A549 (cell line): ENCODE data around the gene HAUS5. TPM values are rescaled to one million over a fixed set of nuclear protein-coding genes. Genes with fewer than 3 reads are reported as not detected.

Experiments
- BHLHE40 ChIP-seq: IDR thresholded peaks from 2 replicates; pipeline ENCODE4 v1.6.1; 2012; ENCODE audit warnings: low read depth, low read length, inconsistent platforms
- EP300 ChIP-seq, 2 experiments: fragments of >200 bp; sonication (Bioruptor Twin); formaldehyde crosslinking; IDR thresholded peaks; 2 replicates in 1 of 2; 3 replicates in 1 of 2; pipeline ENCODE4 v1.6.1; 2016 to 2017
- FOSL2 ChIP-seq, 2 experiments: fragments of 450-650 bp in 1 of 2; fragments of >200 bp in 1 of 2; sonication (Bioruptor Twin) in 1 of 2; formaldehyde crosslinking; IDR thresholded peaks; 2 replicates each; pipeline versions ENCODE4 v1.5.0 to v1.6.1; 2016 to 2020; ENCODE audit warnings: mild to moderate bottlenecking in 1 of 2, moderate library complexity in 1 of 2
- HDAC2 ChIP-seq: fragments of 200-600 bp; sonication (generic); IDR thresholded peaks from 2 replicates; pipeline ENCODE4 v1.6.1; 2016
- HOXB13 ChIP-seq: fragments of 250-450 bp; sonication (Bioruptor Pico); IDR thresholded peaks from 2 replicates; pipeline ENCODE4 v1.5.0; 2020; ENCODE audit warnings: low read depth, mild to moderate bottlenecking, moderate library complexity
- HOXB5 ChIP-seq: fragments of 250-450 bp; sonication (Bioruptor Pico); IDR thresholded peaks from 2 replicates; pipeline ENCODE4 v1.5.0; 2020; ENCODE audit warnings: mild to moderate bottlenecking, moderate library complexity
- JUN ChIP-seq, 2 experiments: fragments of >200 bp; sonication (Bioruptor Twin); formaldehyde crosslinking; IDR thresholded peaks; 2 replicates in 1 of 2; 3 replicates in 1 of 2; pipeline ENCODE4 v1.6.1; 2016 to 2017
- MAZ ChIP-seq: fragments of 150-350 bp; IDR thresholded peaks from 2 replicates; pipeline ENCODE4 v1.6.1; 2014; ENCODE audit warnings: antibody characterized with exemption, low read depth, low read length, borderline replicate concordance
- NFE2L2 ChIP-seq: fragments of 150-350 bp; conservative IDR thresholded peaks from 2 replicates; pipeline ENCODE4 v1.6.1; 2014; ENCODE audit warnings: low read length
- NPAS2 ChIP-seq: fragments of 250-450 bp; sonication (Bioruptor Pico); IDR thresholded peaks from 2 replicates; pipeline ENCODE4 v1.8.0; 2022; ENCODE audit warnings: mild to moderate bottlenecking, moderate library complexity, borderline replicate concordance
- POLR2A ChIP-seq: IDR thresholded peaks from 2 replicates; pipeline ENCODE4 v1.6.1; 2012; ENCODE audit warnings: mild to moderate bottlenecking, low read length
- POLR2AphosphoS2 ChIP-seq: conservative IDR thresholded peaks from 2 replicates; pipeline ENCODE4 v1.6.1; 2012; ENCODE audit warnings: low read length, improper control_type of control experiment, inconsistent platforms
- RAD21 ChIP-seq, 2 experiments: fragments of >200 bp in 1 of 2; sonication (Bioruptor Twin) in 1 of 2; formaldehyde crosslinking in 1 of 2; IDR thresholded peaks in 1 of 2; conservative IDR thresholded peaks in 1 of 2; 2 replicates in 1 of 2; 3 replicates in 1 of 2; pipeline ENCODE4 v1.6.1; 2012 to 2018; ENCODE audit warnings: inconsistent platforms in 1 of 2
- RCOR1 ChIP-seq: fragments of 150-350 bp; IDR thresholded peaks from 2 replicates; pipeline ENCODE4 v1.6.1; 2014; ENCODE audit warnings: antibody characterized with exemption, low read length, low read depth
- REST ChIP-seq: fragments of 200-600 bp; sonication (generic); IDR thresholded peaks from 2 replicates; pipeline ENCODE4 v1.6.1; 2016; ENCODE audit warnings: antibody characterized with exemption, mild to moderate bottlenecking, moderate library complexity
- TFCP2L1 ChIP-seq: fragments of 250-450 bp; sonication (Bioruptor Pico); IDR thresholded peaks from 2 replicates; pipeline ENCODE4 v1.5.0; 2021; ENCODE audit warnings: mild to moderate bottlenecking
- USF2 ChIP-seq: fragments of 450-650 bp; IDR thresholded peaks from 2 replicates; pipeline ENCODE4 v1.6.1; 2014; ENCODE audit warnings: antibody characterized with exemption
- ZFP36 ChIP-seq: fragments of 450-650 bp; IDR thresholded peaks from 2 replicates; pipeline ENCODE4 v1.6.1; 2014; ENCODE audit warnings: borderline replicate concordance; ENCODE audit not compliant: partially characterized antibody
- polyA plus RNA-seq, 4 experiments: library from polyadenylated mRNA; depleted of rRNA in 3 of 4; stranded (reverse); fragments of >200 nt; fragmentation: RNase III in 1 of 4; extraction: RNeasy Plus Mini Kit Qiagen cat#74134 plus additional on column Dnase treatment in 1 of 4; gene quantifications; 2 replicates in 3 of 4; 3 replicates in 1 of 4; pipeline ENCODE4 v1.2.3, GENCODE V29; 2011 to 2017
- TF ChIP-seq, protein P1 (sequence below): fragments of 250-450 bp; sonication (Bioruptor Pico); IDR thresholded peaks from 2 replicates; pipeline ENCODE4 v1.5.0; 2020; ENCODE audit warnings: low read depth, mild to moderate bottlenecking, moderate library complexity
- TF ChIP-seq, protein P2 (sequence below): fragments of >200 bp; sonication (Bioruptor Twin); formaldehyde crosslinking; IDR thresholded peaks from 3 replicates; pipeline ENCODE4 v1.6.1; 2016

HAUS5 gene
- polyA plus RNA-seq, 2 of the 4 experiments (the other 2 are of a cell fraction), result 7.3 to 16.1 TPM

- TF ChIP-seq RAD21 (conservative IDR thresholded peaks at IDR 0.05 in 1 of 2, IDR thresholded peaks at IDR 0.05 in 1 of 2), result 0 out of 5 replicates have a peak, but pooled peaks of 1 of the 2 experiments have one; percentile 19
- TF ChIP-seq, protein P1, sequence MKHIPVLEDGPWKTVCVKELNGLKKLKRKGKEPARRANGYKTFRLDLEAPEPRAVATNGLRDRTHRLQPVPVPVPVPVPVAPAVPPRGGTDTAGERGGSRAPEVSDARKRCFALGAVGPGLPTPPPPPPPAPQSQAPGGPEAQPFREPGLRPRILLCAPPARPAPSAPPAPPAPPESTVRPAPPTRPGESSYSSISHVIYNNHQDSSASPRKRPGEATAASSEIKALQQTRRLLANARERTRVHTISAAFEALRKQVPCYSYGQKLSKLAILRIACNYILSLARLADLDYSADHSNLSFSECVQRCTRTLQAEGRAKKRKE (CRISPR knock-in tag), result no peak
- TF ChIP-seq TFCP2L1 (CRISPR knock-in tag), result no peak
- TF ChIP-seq NFE2L2, result no peak
- TF ChIP-seq MAZ, result peak; percentile 25; the same call in 1 of the 2 replicates
- TF ChIP-seq HDAC2, result no peak
- peak; percentile 90 to 97 for TF ChIP-seq JUN (IDR thresholded peaks at IDR 0.05)
- TF ChIP-seq EP300 (IDR thresholded peaks at IDR 0.05), result no peak
- peak; percentile 95 for TF ChIP-seq POLR2A
- no peak for TF ChIP-seq POLR2AphosphoS2
- no peak for TF ChIP-seq ZFP36
- no peak for TF ChIP-seq HOXB13
- TF ChIP-seq NPAS2, result no peak
- no peak for TF ChIP-seq FOSL2 (IDR thresholded peaks at IDR 0.05)
- TF ChIP-seq FOSL2 (CRISPR knock-in tag; IDR thresholded peaks at IDR 0.05), result no peak; the same call in 1 of the 2 replicates
- TF ChIP-seq BHLHE40, result peak; percentile 93
- TF ChIP-seq REST, result no peak
- TF ChIP-seq USF2, result no peak
- no peak for TF ChIP-seq RCOR1
- peak; percentile 62; the same call in 1 of the 2 replicates for TF ChIP-seq HOXB5
- TF ChIP-seq, protein P2, sequence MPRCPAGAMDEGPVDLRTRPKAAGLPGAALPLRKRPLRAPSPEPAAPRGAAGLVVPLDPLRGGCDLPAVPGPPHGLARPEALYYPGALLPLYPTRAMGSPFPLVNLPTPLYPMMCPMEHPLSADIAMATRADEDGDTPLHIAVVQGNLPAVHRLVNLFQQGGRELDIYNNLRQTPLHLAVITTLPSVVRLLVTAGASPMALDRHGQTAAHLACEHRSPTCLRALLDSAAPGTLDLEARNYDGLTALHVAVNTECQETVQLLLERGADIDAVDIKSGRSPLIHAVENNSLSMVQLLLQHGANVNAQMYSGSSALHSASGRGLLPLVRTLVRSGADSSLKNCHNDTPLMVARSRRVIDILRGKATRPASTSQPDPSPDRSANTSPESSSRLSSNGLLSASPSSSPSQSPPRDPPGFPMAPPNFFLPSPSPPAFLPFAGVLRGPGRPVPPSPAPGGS, result peak; percentile 87; the same call in 2 of the 3 replicates
Measured at GRCh38 chr19:35643255-35644205, 31.0 kb downstream of the HAUS5 start (continued).
